ENCODE measurements around the gene MICAL3. TPM values are rescaled to one million over a fixed set of nuclear protein-coding genes. Genes with fewer than 3 reads are reported as not detected.

The MICAL3 gene
- total RNA-seq, 1 donor from 2014 or later: 28.2 TPM

DNA sequence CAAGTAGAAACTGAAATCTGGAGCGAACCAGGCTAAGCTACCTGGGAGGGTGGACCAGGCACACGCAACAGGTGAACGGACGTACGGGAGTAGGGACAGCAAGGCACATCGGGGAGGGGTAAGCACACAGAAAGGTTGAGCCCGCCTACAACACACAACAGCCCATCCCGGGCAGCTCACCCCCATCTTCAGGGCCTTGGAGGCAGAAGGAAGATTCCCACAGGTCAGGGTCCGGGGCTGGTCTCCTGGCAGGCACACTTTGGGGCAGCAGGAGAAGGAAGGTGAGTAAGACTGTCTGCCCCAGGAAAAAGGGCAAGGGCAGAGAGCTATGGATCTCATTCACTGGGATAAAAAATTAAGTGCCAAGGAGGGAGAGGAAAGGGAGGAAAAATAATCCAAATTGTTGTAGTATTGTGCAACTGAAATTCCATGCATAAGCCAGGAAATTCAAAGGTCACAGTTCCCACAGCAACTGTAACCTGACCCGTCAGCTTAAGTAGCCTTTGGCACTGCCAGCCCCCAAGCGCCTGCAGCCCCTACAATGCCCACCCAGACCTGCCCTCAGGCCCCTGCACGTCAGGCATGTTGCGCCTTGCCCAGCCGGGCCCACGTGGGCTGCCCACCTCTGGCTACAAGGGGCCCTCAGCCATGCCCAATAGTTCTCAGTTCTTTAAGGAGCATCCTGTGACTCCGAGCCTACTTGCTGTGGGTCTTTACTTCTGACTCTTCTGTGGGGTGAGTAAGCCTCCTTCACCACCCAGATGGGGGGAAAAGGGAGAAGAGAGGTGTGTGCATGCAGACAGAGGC lies 51.8 kb downstream of the MICAL3 start:
- peak; percentile 31 for DNase-seq

GRCh38 chr22:17971711-17972110 lies 52.6 kb downstream of the MICAL3 start:
- DNase-seq: no peak

DNA sequence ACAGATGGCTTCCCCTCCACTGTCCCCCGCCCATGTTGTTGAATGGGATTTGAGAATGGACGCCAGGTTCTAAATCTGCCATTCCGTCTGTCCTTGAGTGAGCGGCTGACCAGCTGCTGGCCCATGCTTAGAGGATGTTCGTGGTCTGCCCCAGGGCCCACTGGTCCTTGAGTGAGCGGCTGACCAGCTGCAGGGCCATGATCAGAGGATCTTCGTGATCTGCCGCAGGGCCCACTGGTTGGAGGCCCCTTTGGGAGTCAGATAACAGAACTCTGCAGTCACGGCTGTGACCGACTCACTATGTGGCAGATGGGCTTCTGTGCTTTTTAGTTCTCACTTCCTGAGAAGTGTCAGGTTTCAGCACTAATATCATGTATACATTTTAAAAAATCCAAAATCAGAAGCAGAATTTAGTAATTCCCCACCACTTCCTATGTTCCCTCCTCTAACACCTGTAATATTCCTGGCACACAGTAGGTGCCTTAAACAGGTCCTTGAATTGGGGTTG lies 54.1 kb downstream of the MICAL3 start:
- DNase-seq: no peak

- no peak for DNase-seq
These were observed 54.7 kb downstream of the MICAL3 start for GRCh38 chr22:17969701-17970113.

- no peak for DNase-seq
These were observed 56.2 kb downstream of the MICAL3 start for GRCh38 chr22:17968126-17968525.

DNA sequence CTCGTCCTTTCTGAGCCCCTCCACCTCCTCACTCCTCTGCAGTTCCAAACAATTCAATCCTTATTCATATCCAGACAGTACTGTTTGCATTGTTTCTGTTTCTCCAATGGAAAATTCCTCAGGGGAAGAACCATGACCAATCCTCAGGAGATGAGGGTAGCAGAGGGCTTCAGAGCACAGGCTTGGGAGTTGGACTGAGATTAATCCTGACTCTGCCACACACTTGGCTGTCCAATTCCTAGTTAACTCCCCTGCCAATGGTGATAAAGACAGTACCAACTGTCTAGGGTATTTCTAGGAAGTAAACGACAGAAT lies 58.0 kb downstream of the MICAL3 start:
- no peak for DNase-seq

DNA sequence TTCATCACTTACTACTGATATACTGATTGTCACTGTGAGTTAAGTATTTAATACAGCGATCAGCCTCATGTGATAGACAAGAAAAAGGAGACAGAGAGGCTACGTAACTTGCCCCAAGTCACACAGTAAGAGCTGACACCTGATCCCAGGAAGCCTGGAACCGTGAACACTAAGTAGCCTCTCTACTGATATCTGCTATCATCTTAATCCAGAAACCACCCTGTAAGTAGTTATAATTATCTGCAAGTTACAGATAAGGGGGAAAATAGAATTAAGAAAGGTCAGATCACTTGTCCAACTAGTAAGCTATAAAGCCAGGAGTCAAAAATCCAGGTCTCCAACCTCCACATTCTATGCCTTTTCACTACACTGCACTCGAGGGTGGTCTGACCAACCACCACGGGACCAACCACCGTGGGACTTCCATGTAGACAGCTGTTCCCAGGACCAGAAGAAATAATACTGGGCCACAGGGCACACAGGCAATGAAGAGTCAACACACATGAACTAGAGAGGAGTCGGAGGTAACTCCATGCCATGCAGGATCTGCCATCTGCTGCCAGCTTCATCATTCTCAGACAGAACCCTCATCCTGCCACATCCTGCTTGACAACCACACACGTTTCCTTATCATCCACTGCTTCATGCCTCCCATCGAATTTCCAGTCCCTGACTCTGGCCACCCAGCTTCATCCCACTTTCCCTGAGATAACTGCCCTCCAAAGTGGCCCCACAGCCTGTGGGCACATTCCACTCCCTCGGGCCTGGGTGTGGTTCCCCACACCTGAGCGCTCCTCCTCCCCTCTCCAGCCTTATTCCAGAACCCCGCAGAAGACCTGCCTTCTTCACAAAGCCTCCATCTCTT lies 58.6 kb downstream of the MICAL3 start:
- no peak for DNase-seq

GRCh38 chr22:17964643-17965042 lies 59.7 kb downstream of the MICAL3 start:
- no peak for DNase-seq

GRCh38 chr22:17964156-17964555 lies 60.2 kb downstream of the MICAL3 start:
- DNase-seq: no peak

DNA sequence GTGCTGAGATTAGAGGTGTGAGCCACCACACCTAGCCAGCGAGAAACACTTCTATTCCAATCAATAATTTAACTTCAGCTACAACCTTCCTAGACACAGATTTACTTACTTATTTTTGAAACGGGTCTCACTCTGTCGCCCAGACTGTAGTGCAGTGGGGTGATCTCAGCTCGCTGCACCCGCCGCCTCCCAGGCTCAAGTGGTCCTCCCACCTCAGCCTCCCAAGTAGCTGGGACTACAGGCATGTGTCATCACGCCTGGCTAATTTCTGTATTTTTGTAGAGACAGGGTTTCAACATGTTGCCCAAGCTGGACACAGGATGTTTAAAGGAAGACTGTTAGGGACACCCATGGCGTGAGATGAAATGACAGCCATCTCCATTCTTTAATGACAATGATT lies 61.3 kb downstream of the MICAL3 start:
- DNase-seq: no peak

GRCh38 chr22:17962168-17962567 lies 62.2 kb downstream of the MICAL3 start:
- no peak for DNase-seq

DNA sequence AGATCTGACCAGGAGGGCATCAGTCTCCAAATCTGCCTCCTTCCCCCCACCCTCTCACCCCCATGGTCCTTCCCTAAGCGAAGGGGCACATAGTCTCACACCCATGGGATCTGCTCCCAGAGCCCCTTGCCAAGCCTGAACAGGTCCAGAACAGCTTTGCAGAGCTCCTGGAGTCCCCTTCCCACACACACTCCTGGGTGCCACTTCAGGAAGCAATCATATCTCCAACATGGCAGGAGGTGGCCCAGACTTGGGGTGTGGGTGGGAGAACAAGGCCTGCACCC lies 63.0 kb downstream of the MICAL3 start:
- DNase-seq: no peak

DNA sequence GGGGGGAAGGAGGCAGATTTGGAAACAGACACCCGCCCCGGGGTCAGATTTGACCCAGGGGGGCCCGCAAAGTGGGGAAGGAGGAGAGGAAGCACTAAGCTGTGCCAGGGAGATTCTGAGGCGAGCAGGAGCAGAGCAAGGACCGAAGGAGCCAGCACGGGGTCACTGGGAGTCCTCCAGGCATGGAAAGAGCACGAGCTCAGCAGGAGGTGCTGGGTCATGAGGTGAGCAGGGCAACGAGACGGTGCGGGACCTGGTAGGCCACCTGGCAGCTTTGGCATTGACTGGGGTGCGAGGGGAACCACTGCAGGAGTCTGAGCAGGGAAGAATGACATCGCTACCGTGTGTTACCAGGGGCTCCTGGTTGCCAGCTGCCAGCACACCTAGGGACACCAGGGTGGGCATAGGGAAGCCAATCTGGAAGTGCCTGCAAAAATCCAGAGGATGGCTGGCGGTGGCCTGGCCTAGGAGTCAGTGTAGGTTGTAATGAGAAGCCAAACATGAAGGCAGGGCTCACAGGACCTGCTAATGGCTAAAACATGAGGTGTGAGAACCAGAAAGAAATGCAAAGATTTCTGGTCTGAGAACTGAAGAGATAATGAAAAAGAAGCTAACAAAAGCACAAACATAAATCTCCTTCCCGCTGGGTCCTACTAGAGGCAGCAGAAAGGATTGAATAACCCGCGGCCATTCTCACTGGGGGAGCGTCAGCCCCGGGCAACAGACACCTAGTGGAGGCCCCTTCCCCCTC lies 63.5 kb downstream of the MICAL3 start:
- DNase-seq: no peak

DNA sequence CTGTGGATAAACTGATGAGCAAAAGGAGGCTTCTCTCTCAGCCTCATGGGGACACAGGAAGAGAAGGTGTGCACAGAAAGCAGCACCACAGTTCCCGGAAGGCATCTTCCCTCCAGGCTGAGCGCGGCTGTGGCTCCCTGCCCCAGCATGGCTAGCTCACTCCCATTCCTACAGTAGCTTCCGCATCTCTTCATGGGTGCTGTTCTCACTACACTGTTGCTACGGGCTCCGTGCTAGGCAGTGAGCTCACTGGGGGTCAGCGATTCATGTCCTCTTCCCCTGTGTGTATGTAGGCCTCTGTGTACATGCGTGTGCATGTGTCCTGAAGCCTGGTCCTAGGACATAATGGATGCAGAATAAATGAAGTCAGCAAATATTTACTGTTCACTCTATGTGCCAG lies 64.3 kb downstream of the MICAL3 start:
- DNase-seq: no peak

GRCh38 chr22:17958166-17958565 lies 66.2 kb downstream of the MICAL3 start:
- no peak for DNase-seq

GRCh38 chr22:17957693-17958092 lies 66.7 kb downstream of the MICAL3 start:
- DNase-seq: peak; percentile 35

- no peak for DNase-seq
These were observed 67.2 kb downstream of the MICAL3 start for GRCh38 chr22:17957204-17957603.

DNA sequence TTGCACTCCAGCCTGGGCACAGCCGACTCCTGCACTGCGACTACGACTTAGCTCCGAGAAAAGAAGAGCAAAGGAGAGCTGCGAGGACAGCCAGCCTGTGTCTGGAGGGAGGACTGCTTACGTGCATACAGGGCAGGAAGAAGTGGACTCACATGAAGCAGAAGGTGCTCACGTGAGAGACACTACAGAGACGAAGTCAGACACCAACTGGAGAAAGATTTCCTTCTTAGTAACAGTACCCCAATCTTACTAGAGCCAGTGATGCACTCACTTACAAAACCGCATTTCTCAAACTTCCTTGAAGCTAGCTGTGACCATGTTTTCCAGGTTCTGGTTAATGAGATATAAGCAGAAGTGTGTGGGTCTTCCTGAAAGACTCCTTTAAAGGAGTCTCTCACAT lies 67.7 kb downstream of the MICAL3 start:
- DNase-seq: no peak

- no peak for DNase-seq
These were observed 68.6 kb downstream of the MICAL3 start for GRCh38 chr22:17955590-17956379.

DNA sequence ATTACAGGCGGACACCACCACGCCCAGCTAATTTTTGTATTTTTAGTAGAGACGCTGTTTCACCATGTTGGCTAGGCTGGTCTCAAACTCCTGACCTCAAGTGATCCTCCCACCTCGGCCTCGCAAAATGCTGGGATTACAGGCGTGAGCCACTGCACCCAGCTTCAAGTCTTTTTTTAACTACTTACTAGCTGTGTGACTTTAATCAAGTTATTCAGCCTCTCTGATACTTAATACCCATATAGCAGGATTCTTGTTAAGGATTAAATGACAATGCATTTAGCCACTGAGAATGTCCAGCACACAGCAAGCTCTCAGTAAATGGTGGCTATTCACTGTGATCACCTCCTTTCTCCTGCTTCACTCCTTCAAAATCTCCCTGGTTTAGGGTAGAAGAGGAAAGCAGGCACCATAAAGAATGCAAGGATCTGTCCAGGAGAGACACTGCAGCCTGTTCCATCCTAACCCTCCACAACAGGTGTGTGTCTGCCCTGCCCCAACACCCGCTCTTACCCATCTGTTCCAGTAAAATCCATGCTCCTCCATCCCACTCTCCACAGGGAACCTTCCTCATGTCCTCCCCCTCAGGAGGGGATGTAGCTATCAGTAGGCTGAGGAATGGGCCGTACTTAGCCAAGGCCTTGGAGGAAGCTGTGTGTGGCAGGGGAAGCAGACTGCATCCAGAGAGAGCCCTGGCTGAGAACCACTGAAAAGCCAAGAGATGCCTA lies 69.3 kb downstream of the MICAL3 start:
- DNase-seq: no peak

DNA sequence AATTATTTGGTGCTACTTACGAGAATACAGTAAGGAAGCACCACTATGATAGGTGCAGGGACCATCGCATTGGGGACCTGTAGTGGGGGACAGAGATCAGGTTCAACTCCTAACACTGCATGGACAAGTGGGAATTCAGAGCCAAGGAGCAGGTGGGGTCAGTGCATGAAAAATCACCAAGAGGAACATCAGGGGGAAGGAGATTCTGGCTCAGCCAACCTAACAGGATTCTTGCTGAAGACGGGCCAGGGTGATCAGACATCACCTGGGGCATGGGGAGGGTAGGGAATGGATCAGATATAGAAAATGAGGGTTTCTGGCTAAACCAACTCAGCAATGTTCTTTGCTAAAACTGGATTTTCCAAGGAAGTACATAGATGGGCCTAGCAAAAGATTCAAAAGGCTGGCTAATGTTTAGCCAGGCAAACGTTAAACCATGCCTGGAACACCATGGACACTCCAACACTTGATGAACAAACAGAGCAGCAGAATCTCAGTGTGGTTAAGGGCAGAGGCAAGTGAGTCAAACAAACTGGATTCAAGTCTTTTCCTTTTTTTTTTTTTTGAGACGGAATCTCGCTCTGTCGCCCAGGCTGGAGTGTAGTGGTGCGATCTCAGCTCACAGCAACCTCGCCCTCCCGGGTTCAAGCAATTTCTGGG lies 70.0 kb downstream of the MICAL3 start:
- DNase-seq: no peak

All from skin of body (tissue), 2 donors.